Measurements from ENCODE around the gene NACC2. TPM values are rescaled to one million over a fixed set of nuclear protein-coding genes. Genes with fewer than 3 reads are reported as not detected.

NACC2 gene
- total and polyA plus RNA-seq, 10 of the 15 experiments (the other 5 are each of a cell fraction or from before 2014, with no cell fraction given), result 0.66 to 14.7 (median 3.5) TPM

- H3K36me3 ChIP-seq (ENCODE audit: control insufficient read depth in 2 of 2, insufficient read depth in 2 of 2, low read length in 1 of 2), result peaks cover 0 to 3% of the 10 kb centered on the region in 2 experiments; a peak in 2 of 4 replicates
- no peaks in the 10 kb centered on the region; a peak in 1 of 4 replicates for H3K27me3 ChIP-seq (replicated peaks in 1 of 2; ENCODE audit: control insufficient read depth in 2 of 2, insufficient read depth in 2 of 2, low read length in 1 of 2)
- DNase-seq (ENCODE audit: low read depth, low spot score) (no peak), FAIRE-seq (no peak), ATAC-seq (no peak)
- in situ Hi-C loops (cut with MboI), result loop anchor here (5.0 kb wide), 2 partner anchors 158 to 253 kb away; partner anchors contain the start of gene UBAC1
- RAD21 ChIA-PET (ENCODE audit: unreplicated experiment), result interaction anchor here (1.0 to 1.5 kb wide), 4 partner anchors 13 to 30 kb away, joined by 4 to 9 read pairs (median 6); partner anchors contain the start of gene NACC2
- peak overlapping the region; percentile 83 for H3K27ac ChIP-seq (ENCODE audit: control insufficient read depth, insufficient read depth)
- no peaks in the 10 kb centered on the region for H3K9me3 ChIP-seq (replicated peaks; ENCODE audit: control insufficient read depth, insufficient read depth, low read length)
- H3K4me3 ChIP-seq, result peak overlapping the region; percentile 92
- intact Hi-C loops (cut with micrococcal nuclease; ENCODE audit: unreplicated experiment), result loop anchor here (10.0 kb wide), 1 partner anchor 515 kb away; no protein-coding TSS in a partner anchor
- peak overlapping the region; percentile 76 for H3K4me2 ChIP-seq (ENCODE audit: control insufficient read depth, insufficient read depth)
- H4K20me1 ChIP-seq (ENCODE audit: control insufficient read depth, insufficient read depth), result no peaks in the 10 kb centered on the region
- peak; percentile 61; the same call in 1 of the 2 replicates for TF ChIP-seq MLLT1 (IDR thresholded peaks at IDR 0.05)
- TF ChIP-seq SRF (IDR thresholded peaks at IDR 0.05; ENCODE audit: low read depth in 2 of 2, low read length in 2 of 2), result no peak
- no peak for TF ChIP-seq HDAC6 (IDR thresholded peaks at IDR 0.05; ENCODE audit: unreplicated experiment)
- TF ChIP-seq TARDBP (IDR thresholded peaks at IDR 0.05; ENCODE audit: borderline replicate concordance), result no peak
- TF ChIP-seq NBN (IDR thresholded peaks at IDR 0.05), result no peak
- H2AFZ ChIP-seq (ENCODE audit: control insufficient read depth, low read depth, low read length), result no peak overlapping the region
- peak overlapping the region; percentile 89 for H3K9ac ChIP-seq (ENCODE audit: control insufficient read depth, insufficient read depth, low read length)
- SMC1A ChIA-PET (ENCODE audit: uncharacterized antibody, unreplicated experiment), result interaction anchor here (0.6 to 1.1 kb wide), 3 partner anchors 11 to 30 kb away, joined by 3 to 5 read pairs (median 3); no protein-coding TSS in a partner anchor
- no TSS peak for BruUV-seq (replicated peaks)
- H3K79me2 ChIP-seq (ENCODE audit: control insufficient read depth, insufficient read depth, low read length), result peaks cover 31% of the 10 kb centered on the region
- H3K4me1 ChIP-seq (ENCODE audit: control insufficient read depth, insufficient read depth, low read length), result peaks cover 5% of the 10 kb centered on the region
- CTCF ChIA-PET, result interaction anchor here (5.7 to 6.2 kb wide), 2 partner anchors 30 to 152 kb away, joined by 46 to 59 read pairs; no protein-coding TSS in a partner anchor
- POLR2A ChIA-PET, result interaction anchor here (0.9 to 1.1 kb wide), 2 partner anchors 13 to 26 kb away, joined by 4 to 6 read pairs; no protein-coding TSS in a partner anchor
- 83% methylated on average over 11 of the region's 11 CpGs for WGBS (ENCODE audit: insufficient coverage, insufficient replicate concordance, low lambda C conversion rate, missing lambda C conversion rate)
These were observed 24.8 kb upstream of the NACC2 start for GRCh38 chr9:136119883-136120393.

Measured in GM12878 (cell line).